ENCODE measurements around the gene CKAP4.

- TF ChIP-seq ESRRA (IDR thresholded peaks at IDR 0.05; ENCODE audit: low read length) = no peak
- no peak for TF ChIP-seq BRCA1 (IDR thresholded peaks at IDR 0.05; ENCODE audit: low read depth, low read length)
- no peak for TF ChIP-seq CTCF (IDR thresholded peaks at IDR 0.05 in 2 of 3, conservative IDR thresholded peaks at IDR 0.05 in 1 of 3; ENCODE audit: control insufficient read depth in 2 of 3, extremely low read depth in 1 of 3, insufficient read depth in 1 of 3, low read depth in 3 of 3, low read length in 3 of 3)
Measured at GRCh38 chr12:106220536-106220935, 27.3 kb downstream of the CKAP4 start.
